GM19240 (cell line): Measurements from ENCODE around the gene ATRN.

Experiments used
- DNase-seq: peaks from one replicate; pipeline ENCODE4 v3.0.0; 2011; ENCODE audit warnings: low spot score; ENCODE audit not compliant: insufficient read length

Gene ATRN

GRCh38 chr20:3692706-3693294, 222.0 kb downstream of the ATRN start:
- no peak for DNase-seq

DNA sequence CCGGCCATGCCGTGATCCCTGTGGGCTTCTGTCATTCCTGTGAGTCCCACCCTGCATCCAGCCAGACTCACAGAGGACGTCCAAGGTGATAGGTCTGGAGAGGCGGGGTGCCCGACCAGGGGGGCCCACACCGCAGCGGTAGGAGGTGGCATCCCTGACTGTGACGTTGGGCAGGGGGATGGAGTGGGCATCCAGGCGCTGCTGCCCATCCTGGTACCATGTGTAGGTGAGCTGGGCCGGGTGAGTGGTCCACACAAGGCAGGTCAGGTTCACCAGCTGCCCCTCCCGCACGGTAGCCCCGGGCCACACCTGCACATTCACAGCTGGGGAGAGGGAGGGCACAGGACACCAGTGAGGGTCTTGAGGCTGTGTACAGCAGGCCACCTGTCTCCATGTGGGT, 222.6 kb downstream of the ATRN start:
- DNase-seq = no peak

DNA sequence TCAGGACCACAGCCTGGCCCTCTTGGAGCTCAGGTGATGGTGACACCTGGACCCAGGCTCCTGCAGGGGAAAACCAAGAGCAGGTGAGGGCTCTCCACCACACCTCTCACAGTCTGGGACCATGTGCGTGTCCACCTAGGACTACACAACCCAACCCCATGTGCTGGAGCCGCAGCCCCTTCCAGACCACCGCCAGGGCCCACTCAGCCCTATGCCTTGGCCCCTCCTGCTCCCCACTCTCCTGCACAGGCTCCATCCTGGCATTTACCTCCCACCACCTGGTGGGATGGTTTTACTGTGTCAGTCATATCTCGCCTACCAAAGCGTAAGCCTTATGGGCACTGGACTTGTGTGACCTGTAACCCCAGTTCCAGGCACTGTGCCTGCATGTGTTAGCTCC, 224.0 kb downstream of the ATRN start:
- no peak for DNase-seq

- no peak for DNase-seq
These were observed 225.4 kb downstream of the ATRN start for GRCh38 chr20:3696200-3696599.

DNA sequence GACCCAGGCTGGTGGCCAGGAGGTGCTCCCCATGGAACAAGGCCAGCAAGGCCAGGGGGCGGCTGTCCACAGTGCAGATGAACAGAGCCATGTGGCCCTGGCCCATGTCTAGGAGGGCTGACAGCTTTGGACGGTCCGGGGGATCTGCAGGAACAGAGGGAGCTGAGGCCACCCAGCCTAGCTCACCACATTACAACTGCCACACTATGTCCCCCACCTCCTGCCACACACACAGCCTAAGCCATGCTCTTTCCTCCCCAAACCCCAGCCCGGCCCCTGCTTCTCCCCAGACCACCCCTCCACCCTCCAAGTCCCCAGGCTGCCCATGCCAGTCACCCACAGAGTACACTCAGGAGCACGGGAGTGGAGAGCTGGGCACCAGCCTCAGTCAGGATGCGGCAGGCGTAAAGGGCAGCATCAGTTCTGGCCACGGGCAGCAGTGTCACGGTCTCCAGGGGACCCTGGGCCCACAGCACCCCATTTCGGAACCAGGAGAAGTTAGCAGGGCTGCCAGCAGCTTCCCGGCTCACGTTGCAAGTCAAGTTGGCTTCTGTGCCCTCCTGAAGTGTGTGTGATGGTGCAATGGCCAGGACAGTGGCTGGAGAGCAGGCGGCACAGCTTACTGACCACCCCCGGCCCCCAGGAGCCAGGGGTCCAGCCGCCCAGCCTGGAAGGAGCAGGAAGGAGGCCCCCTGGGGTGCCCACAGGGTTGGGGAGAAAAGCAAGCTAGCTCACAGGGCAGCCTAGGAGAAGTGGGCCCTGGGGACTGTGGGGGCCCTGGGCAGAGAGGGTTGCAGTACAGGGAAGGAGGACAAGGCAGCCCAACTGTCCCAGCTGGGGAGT, 226.1 kb downstream of the ATRN start:
- DNase-seq = no peak

- no peak for DNase-seq
These were observed 226.9 kb downstream of the ATRN start for GRCh38 chr20:3697588-3698305.

DNA sequence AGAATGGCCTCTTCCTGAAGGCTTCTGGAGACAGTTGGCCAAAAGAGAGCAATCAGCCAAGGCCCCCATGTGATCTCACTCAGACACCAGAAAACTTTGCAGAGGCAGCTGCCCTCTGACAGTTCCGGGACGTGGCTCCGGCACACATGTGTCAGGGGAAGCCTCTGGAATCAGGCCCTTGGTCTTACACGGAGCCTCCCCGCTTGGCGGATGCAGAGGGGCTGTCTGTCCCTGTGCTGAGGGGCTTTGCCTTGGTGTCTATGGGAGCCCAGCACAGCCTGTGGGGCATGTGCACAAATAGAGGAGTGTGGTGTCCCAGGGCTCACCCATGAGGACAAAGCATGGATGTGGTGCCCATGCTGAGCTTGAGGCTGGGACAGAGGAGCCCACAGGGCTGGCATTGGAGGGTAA, 227.8 kb downstream of the ATRN start:
- DNase-seq = no peak

DNA sequence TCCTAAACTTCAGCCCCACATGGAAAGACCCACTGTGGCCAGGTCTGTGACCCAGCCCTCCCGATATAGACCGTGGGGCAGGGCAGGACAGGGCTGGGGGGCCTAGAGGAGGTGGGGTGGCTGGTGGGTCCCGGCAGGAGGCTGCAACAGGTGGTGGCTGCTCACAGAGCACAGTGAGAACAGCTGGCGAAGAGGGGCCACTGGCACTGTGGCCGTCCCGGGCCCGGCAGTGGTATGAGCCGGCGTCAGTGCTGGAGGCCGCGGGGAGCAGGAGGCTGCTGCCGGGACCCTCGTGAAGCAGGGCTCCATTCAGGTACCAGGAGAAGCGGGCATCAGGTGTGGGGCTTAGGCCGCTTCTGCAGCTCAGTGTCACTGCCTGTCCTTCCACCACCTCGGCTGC, 228.2 kb downstream of the ATRN start:
- no peak for DNase-seq
